ENCODE measurements around the gene FBXO3.

DNA sequence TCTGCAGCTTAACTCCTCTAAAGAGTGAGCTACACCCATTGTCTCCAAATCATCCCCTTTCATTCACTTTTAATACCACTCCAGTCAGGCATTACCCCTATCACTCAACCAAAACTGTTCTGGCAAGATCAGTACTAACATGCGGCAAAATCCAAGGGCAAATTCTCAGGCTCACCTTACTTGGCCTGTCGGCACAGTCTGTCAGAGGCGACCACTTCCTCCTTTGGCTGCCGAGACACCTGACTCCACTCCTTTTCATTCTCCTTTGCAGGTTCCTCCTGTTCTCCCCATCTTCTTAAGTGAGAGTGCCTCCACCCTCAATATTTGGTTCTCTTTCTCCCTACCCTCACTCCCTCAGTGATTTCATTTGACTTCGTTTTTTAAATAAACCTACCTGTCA lies 77.9 kb downstream of the FBXO3 start:
- TF ChIP-seq, protein P1, sequence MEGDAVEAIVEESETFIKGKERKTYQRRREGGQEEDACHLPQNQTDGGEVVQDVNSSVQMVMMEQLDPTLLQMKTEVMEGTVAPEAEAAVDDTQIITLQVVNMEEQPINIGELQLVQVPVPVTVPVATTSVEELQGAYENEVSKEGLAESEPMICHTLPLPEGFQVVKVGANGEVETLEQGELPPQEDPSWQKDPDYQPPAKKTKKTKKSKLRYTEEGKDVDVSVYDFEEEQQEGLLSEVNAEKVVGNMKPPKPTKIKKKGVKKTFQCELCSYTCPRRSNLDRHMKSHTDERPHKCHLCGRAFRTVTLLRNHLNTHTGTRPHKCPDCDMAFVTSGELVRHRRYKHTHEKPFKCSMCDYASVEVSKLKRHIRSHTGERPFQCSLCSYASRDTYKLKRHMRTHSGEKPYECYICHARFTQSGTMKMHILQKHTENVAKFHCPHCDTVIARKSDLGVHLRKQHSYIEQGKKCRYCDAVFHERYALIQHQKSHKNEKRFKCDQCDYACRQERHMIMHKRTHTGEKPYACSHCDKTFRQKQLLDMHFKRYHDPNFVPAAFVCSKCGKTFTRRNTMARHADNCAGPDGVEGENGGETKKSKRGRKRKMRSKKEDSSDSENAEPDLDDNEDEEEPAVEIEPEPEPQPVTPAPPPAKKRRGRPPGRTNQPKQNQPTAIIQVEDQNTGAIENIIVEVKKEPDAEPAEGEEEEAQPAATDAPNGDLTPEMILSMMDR (IDR thresholded peaks at IDR 0.05): no peak
- TF ChIP-seq POLR2AphosphoS5 (IDR thresholded peaks at IDR 0.05; ENCODE audit: insufficient read depth in 1 of 2, low read depth in 1 of 2) (no peak), POLR2A (IDR thresholded peaks at IDR 0.05) (no peak)
